Endothelial cell of umbilical vein (primary cell): ENCODE measurements around the gene ACAD10. TPM values are rescaled to one million over a fixed set of nuclear protein-coding genes. Genes with fewer than 3 reads are reported as not detected.

ENCODE experiments used
- BruUV-seq: library from RNA; stranded (reverse); fragments of 400-500 nt; replicated peaks from 2 replicates; lab custom pipeline; 2021; lab: Mats Ljungman, UMichigan
- CTCF ChIA-PET: fragments of 300-600, 350-600 bp; sonication (Branson Sonifier 250); formaldehyde crosslinking; loops from one replicate; lab custom pipeline; 2021; ENCODE audit warnings: antibody characterized with exemption, inconsistent platforms; lab: Charles Lee
- POLR2A ChIA-PET: fragments of 300-600, 350-600 bp; sonication (Branson Sonifier 250); formaldehyde crosslinking; loops from one replicate; lab custom pipeline; 2021; ENCODE audit warnings: antibody characterized with exemption, inconsistent platforms; lab: Charles Lee
- DNase-seq: peaks from one replicate; pipeline ENCODE4 v3.0.0-alpha.2; 2011; ENCODE audit warnings: low read depth, low spot score
- FAIRE-seq: peaks from 2 replicates; lab custom pipeline; 2011; peaks lifted over from hg19 to GRCh38; lab: Jason Lieb, UNC
- H2AFZ ChIP-seq: 2 replicates; pipeline ENCODE4 v1.6.0; 2012; ENCODE audit warnings: low read depth, low read length, control low read depth, inconsistent platforms
- H3K27ac ChIP-seq: 2 replicates; pipeline ENCODE4 v1.5.1; 2011; ENCODE audit warnings: low read depth, mild to moderate bottlenecking, control low read depth, low read length, moderate library complexity; ENCODE audit not compliant: insufficient read depth
- H3K27me3 ChIP-seq, 2 experiments: 2 replicates each; pipeline versions ENCODE4 v1.6.0 to v1.6.1; 2011; ENCODE audit warnings: low read length in 2 of 2, mixed read lengths in 1 of 2; ENCODE audit not compliant: control insufficient read depth in 2 of 2, insufficient read depth in 2 of 2
- H3K36me3 ChIP-seq, 2 experiments: 2 replicates in 1 of 2; 3 replicates in 1 of 2; pipeline ENCODE4 v1.5.1; 2011; ENCODE audit warnings: low read length in 2 of 2, mild to moderate bottlenecking in 1 of 2, moderate library complexity in 1 of 2; ENCODE audit not compliant: control insufficient read depth in 2 of 2, insufficient read depth in 2 of 2; ENCODE audit errors: extremely low read depth in 1 of 2
- H3K4me1 ChIP-seq: 3 replicates; pipeline ENCODE4 v1.5.1; 2011; ENCODE audit warnings: mild to moderate bottlenecking, low read length; ENCODE audit not compliant: control insufficient read depth, insufficient read depth; ENCODE audit errors: extremely low read depth
- H3K4me2 ChIP-seq: 2 replicates; pipeline ENCODE4 v1.6.1; 2011; ENCODE audit warnings: low read length, control low read depth, mixed read lengths; ENCODE audit not compliant: insufficient read depth
- H3K4me3 ChIP-seq, 3 experiments: fragments of 200-600 bp in 1 of 3; sonication (generic), shearing (Covaris generic) in 1 of 3; replicated peaks in 1 of 3; 2 replicates each; pipeline ENCODE4 v1.5.1; 2011 to 2016; ENCODE audit warnings: control low read depth in 3 of 3, low read length in 3 of 3, mild to moderate bottlenecking in 2 of 3, inconsistent platforms in 1 of 3, low read depth in 1 of 3, moderate library complexity in 1 of 3; ENCODE audit not compliant: insufficient read depth in 1 of 3
- H3K79me2 ChIP-seq: 2 replicates; pipeline ENCODE4 v1.6.0; 2012; ENCODE audit warnings: low read length, inconsistent platforms; ENCODE audit not compliant: control insufficient read depth, insufficient read depth
- H3K9ac ChIP-seq: replicated peaks from 2 replicates; pipeline ENCODE3; 2011; ENCODE audit warnings: low read length, control low read depth; ENCODE audit not compliant: insufficient read depth; ENCODE audit errors: extremely low read depth
- H3K9me1 ChIP-seq: replicated peaks from 3 replicates; pipeline ENCODE4 v1.6.0; 2011; ENCODE audit warnings: mild to moderate bottlenecking, low read length; ENCODE audit not compliant: control insufficient read depth, insufficient read depth; ENCODE audit errors: extremely low read depth
- H3K9me3 ChIP-seq: replicated peaks from 2 replicates; pipeline ENCODE4 v1.5.1; 2012; ENCODE audit warnings: low read length, inconsistent platforms; ENCODE audit not compliant: control insufficient read depth, insufficient read depth
- H4K20me1 ChIP-seq: replicated peaks from 2 replicates; pipeline ENCODE3; 2011; ENCODE audit warnings: mild to moderate bottlenecking, low read length; ENCODE audit not compliant: control insufficient read depth, insufficient read depth; ENCODE audit errors: extremely low read depth
- CTCF ChIP-seq, 2 donors: IDR thresholded peaks; 1 replicate in 1 of 2; 2 replicates in 1 of 2; pipeline ENCODE4 v1.5.1; 2011; ENCODE audit warnings: low read length in 2 of 2, mild to moderate bottlenecking in 2 of 2, moderate library complexity in 2 of 2, control low read depth in 1 of 2, inconsistent platforms in 1 of 2, low read depth in 1 of 2; ENCODE audit not compliant: insufficient read depth in 1 of 2; ENCODE audit errors: extremely low read depth in 1 of 2
- EZH2 ChIP-seq: IDR thresholded peaks from 2 replicates; pipeline ENCODE4 v1.6.1; 2012; ENCODE audit warnings: borderline replicate concordance, low read depth, mild to moderate bottlenecking, moderate library complexity, low read length, inconsistent platforms; ENCODE audit not compliant: severe bottlenecking
- FOS ChIP-seq: IDR thresholded peaks from 2 replicates; pipeline ENCODE4 v1.6.1; 2011; ENCODE audit warnings: mild to moderate bottlenecking, low read length, moderate library complexity, borderline replicate concordance; ENCODE audit not compliant: insufficient read depth
- GATA2 ChIP-seq: IDR thresholded peaks from 2 replicates; pipeline ENCODE4 v1.7.0; 2011; ENCODE audit warnings: low read depth, mild to moderate bottlenecking, moderate library complexity, mixed read lengths, low read length; ENCODE audit not compliant: insufficient read length, insufficient read depth
- JUN ChIP-seq: IDR thresholded peaks from 2 replicates; pipeline ENCODE4 v1.6.1; 2011; ENCODE audit warnings: borderline replicate concordance, low read depth; ENCODE audit not compliant: insufficient read length, insufficient read depth
- MYC ChIP-seq: IDR thresholded peaks from one replicate; pipeline ENCODE4 v1.6.1; 2011; ENCODE audit warnings: mild to moderate bottlenecking, low read depth, low read length
- POLR2A ChIP-seq: IDR thresholded peaks from 2 replicates; pipeline ENCODE4 v1.6.1; 2012; ENCODE audit warnings: low read depth, mild to moderate bottlenecking, control low read depth, low read length
- POLR2AphosphoS5 ChIP-seq: IDR thresholded peaks from 2 replicates; pipeline ENCODE4 v1.6.1; 2012; ENCODE audit warnings: low read depth, mild to moderate bottlenecking, control low read depth, low read length, moderate library complexity; ENCODE audit not compliant: insufficient read depth
- dilution Hi-C: fragments of 300-500 bp; cut with MboI; formaldehyde crosslinking; loops from one replicate; pipeline ENCODE4 v1.15.0; 2019; ENCODE audit warnings: low sequenced_read_pairs; ENCODE audit not compliant: extremely low pct_ligation_motif_present
- intact Hi-C: fragments of 100-400 bp; cut with micrococcal nuclease; formaldehyde crosslinking; loops from one replicate; pipeline ENCODE4 v1.10.0; 2022
- polyA plus RNA-seq, 4 experiments: library from polyadenylated mRNA; depleted of rRNA in 3 of 4; stranded (reverse) in 3 of 4; unstranded in 1 of 4; fragments of >200 nt; gene quantifications; 2 replicates each; pipeline versions ENCODE4 v1.2.1 to v1.2.3, GENCODE V29; 2011 to 2012; ENCODE audit warnings: missing spikeins in 1 of 4
- total RNA-seq: library from RNA; stranded (reverse); gene quantifications from 2 replicates; pipeline ENCODE4 v1.2.3, GENCODE V29; 2021
- TF ChIP-seq, protein P1 (sequence below): IDR thresholded peaks from 2 replicates; pipeline ENCODE4 v1.6.1; 2011; ENCODE audit not compliant: insufficient read depth, insufficient read length

ACAD10 gene
- total and polyA plus RNA-seq, 2 donors (not counting 3 experiments of a cell fraction or from before 2014, with no cell fraction given) = 15.2 to 16.3 TPM

DNA sequence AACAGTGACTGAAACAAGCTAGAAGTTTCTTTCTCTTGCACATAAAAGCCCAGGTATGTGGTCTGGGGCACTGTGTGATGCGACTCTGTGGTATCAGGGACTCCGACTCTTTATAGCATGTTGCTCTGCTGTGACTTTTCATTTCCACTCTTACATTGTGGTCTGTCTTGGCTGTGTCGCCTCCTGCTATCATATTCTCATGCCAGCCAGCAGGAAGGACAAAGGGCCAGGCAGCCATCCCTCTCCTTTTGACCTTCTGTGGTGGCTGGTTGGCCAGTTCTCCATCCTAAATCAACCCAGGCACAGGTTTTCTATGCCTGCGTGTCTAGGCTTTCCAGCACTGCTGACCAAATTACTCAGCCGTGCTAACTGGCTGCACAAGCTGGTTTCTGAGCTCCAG lies 8.0 kb downstream of the ACAD10 start:
- H3K9me3 ChIP-seq = no peaks in the 10 kb centered on the region
- no TSS peak for BruUV-seq
- no peak overlapping the region for H3K4me2 ChIP-seq
- no peaks in the 10 kb centered on the region for H3K4me1 ChIP-seq
- H3K9ac ChIP-seq = no peak overlapping the region
- H3K9me1 ChIP-seq = no peaks in the 10 kb centered on the region
- no peaks in the 10 kb centered on the region for H4K20me1 ChIP-seq
- dilution Hi-C loops (loop anchor here (25.0 kb wide), 1 partner anchor 118 kb away; no protein-coding TSS in a partner anchor), intact Hi-C loops (no loop called here)
- no peaks in the 10 kb centered on the region for H3K27me3 ChIP-seq
- H3K27ac ChIP-seq = no peak overlapping the region
- ChIA-PET CTCF (interaction anchor here (0.6 to 1.9 kb wide), 4 partner anchors 20 to 1582 kb away, joined by 3 to 28 read pairs (median 6); no protein-coding TSS in a partner anchor), POLR2A (no interaction called here)
- H3K36me3 ChIP-seq = peaks cover 0 to 3% of the 10 kb centered on the region in 2 experiments
- FAIRE-seq (no peak), DNase-seq (no peak)
- TF ChIP-seq MYC = no peak
- TF ChIP-seq GATA2 = no peak
- no peak for TF ChIP-seq POLR2AphosphoS5
- TF ChIP-seq EZH2 = no peak
- no peak for TF ChIP-seq POLR2A
- no peak for TF ChIP-seq CTCF (IDR thresholded peaks at IDR 0.05; ENCODE audit: extremely low read depth in 1 of 2, insufficient read depth in 1 of 2, low read depth in 1 of 2, low read length in 2 of 2)
- TF ChIP-seq, protein P1, sequence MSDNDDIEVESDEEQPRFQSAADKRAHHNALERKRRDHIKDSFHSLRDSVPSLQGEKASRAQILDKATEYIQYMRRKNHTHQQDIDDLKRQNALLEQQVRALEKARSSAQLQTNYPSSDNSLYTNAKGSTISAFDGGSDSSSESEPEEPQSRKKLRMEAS = no peak
- no peak for TF ChIP-seq JUN
- no peak for TF ChIP-seq FOS
- no peak overlapping the region for H2AFZ ChIP-seq
- no peaks in the 10 kb centered on the region for H3K79me2 ChIP-seq
- H3K4me3 ChIP-seq = no peak overlapping the region
